Upper lobe of right lung (tissue), 1 donor: Measurements from ENCODE around the gene DHRS12. TPM values are rescaled to one million over a fixed set of nuclear protein-coding genes. Genes with fewer than 3 reads are reported as not detected.

Source experiments
- ATAC-seq: fragments of 200-7000 bp; cut with Tn5 transposase; one replicate; pipeline ENCODE4 v1.9.1; 2020; ENCODE audit warnings: mild to moderate bottlenecking, moderate library complexity
- DNase-seq: peaks from one replicate; pipeline ENCODE4 v3.0.0-alpha.2; 2020
- H3K27ac ChIP-seq: fragments of 200-600 bp; one replicate; pipeline ENCODE4 v1.8.0; 2022
- H3K27me3 ChIP-seq: fragments of 200-600 bp; one replicate; pipeline ENCODE4 v1.8.0; 2022; ENCODE audit warnings: mild to moderate bottlenecking
- H3K36me3 ChIP-seq: fragments of 200-600 bp; one replicate; pipeline ENCODE4 v1.8.0; 2022
- H3K4me1 ChIP-seq: fragments of 200-600 bp; one replicate; pipeline ENCODE4 v1.8.0; 2022
- H3K4me3 ChIP-seq: fragments of 200-600 bp; one replicate; pipeline ENCODE4 v1.8.0; 2022; ENCODE audit warnings: mild to moderate bottlenecking
- H3K9me3 ChIP-seq: fragments of 200-600 bp; one replicate; pipeline ENCODE4 v1.8.0; 2022
- intact Hi-C: fragments of 100-400 bp; cut with DNase I; formaldehyde crosslinking; loops from one replicate; pipeline ENCODE4 v1.11.0; 2022
- total RNA-seq: library from RNA; stranded (reverse); fragmentation: NEBNext Ultra II Directional; extraction: Animal tissue kit (Norgen Biotek cat#: 25700); gene quantifications from one replicate; pipeline ENCODE4 v1.2.1, GENCODE V29; 2021
- TF ChIP-seq, protein P1 (sequence below): fragments of 200-600 bp; IDR thresholded peaks from one replicate; pipeline ENCODE4 v1.8.0; 2022; ENCODE audit warnings: antibody characterized with exemption
- donor health status: DM: no; HTN: yes; CAD: no; lungs with severe emphysema.

The DHRS12 gene
- total RNA-seq, 1 donor from 2014 or later = 14.9 TPM

DNA sequence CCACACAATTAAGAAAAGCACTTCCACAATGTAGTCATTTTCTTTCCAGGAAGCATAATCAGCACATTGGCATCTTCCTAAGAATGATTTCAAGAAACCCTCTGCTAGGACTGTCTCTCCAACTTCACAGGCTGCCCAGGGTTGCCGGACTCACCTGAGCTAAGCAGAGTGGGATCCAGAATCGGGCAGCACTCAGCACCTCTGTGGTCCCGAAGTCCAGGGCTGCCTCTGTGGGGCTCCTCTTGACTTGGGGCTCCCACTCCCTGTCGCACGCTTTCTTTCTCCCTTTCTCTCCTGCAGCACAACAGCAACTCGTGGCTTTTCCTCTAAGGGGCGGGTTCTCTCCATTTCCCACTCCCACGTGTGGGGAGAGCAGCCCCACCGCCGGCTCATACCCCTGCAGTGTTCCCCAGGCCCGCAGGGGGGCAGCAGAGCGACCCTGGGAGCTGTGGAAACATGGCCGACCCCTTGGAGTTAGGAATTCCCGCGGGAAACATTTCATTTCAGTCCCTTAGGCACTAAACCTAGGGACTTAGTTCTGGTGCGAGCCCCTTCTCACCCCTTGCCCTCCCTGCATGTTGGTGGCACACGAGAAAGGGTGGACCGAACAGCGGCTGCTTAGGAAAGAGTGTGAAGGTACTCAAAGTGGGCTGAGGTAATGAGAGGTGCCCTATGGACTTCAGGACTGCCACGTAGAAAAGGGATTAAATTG lies 41.1 kb upstream of the DHRS12 start, which contains the start of gene TMEM272:
TMEM272 (minus strand) TSS at position 316 of the 712 bp plus-strand sequence. CDS start 6,647 bp downstream, outside the sequence.
- DNase-seq = peak; percentile 80
- no peak within 1 kb of the TSS for H3K4me3 ChIP-seq
- intact Hi-C loops = no loop called here

DNA sequence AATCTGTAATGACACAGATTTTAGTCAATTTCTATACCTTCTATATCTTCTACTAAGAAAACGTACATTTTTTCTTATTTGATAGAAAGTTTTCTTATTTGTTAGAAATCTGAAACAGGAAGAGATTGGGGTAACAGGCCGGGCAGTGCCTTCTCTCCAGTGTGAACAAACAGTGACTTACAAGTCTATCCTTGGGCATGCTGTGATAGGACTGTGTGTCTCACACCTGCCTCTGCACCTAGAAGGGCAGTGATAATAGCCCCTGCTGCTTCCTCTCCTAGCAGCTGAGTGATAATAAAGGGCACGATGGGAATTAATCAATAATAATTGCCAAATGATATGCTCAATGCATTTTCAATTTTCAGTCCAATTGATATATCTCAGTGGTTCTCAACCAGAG lies 39.6 kb upstream of the DHRS12 start:
- Histone ChIP-seq H3K36me3 (no peaks in the 10 kb centered on the region), H3K9me3 (no peaks in the 10 kb centered on the region), H3K4me1 (peaks cover 6% of the 10 kb centered on the region), H3K4me3 (no peak overlapping the region), H3K27ac (no peak overlapping the region), H3K27me3 (no peaks in the 10 kb centered on the region)
- DNase-seq (no peak), ATAC-seq (no peak)
- TF ChIP-seq, protein P1, sequence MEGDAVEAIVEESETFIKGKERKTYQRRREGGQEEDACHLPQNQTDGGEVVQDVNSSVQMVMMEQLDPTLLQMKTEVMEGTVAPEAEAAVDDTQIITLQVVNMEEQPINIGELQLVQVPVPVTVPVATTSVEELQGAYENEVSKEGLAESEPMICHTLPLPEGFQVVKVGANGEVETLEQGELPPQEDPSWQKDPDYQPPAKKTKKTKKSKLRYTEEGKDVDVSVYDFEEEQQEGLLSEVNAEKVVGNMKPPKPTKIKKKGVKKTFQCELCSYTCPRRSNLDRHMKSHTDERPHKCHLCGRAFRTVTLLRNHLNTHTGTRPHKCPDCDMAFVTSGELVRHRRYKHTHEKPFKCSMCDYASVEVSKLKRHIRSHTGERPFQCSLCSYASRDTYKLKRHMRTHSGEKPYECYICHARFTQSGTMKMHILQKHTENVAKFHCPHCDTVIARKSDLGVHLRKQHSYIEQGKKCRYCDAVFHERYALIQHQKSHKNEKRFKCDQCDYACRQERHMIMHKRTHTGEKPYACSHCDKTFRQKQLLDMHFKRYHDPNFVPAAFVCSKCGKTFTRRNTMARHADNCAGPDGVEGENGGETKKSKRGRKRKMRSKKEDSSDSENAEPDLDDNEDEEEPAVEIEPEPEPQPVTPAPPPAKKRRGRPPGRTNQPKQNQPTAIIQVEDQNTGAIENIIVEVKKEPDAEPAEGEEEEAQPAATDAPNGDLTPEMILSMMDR = no peak
- intact Hi-C loops = no loop called here

More for the DNA sequence above, 41.1 kb upstream of the DHRS12 start, which contains the start of gene TMEM272:
- ATAC-seq = peak; percentile 94
- peaks cover 6% of the 10 kb centered on the region for H3K4me1 ChIP-seq
- TF ChIP-seq, protein P1 = peak; percentile 92
- H3K9me3 ChIP-seq = no peaks in the 10 kb centered on the region
- H3K27me3 ChIP-seq = no peaks in the 10 kb centered on the region
- H3K27ac ChIP-seq = no peak within 1 kb of the TSS
- H3K36me3 ChIP-seq = no peaks in the 10 kb centered on the region

DNA sequence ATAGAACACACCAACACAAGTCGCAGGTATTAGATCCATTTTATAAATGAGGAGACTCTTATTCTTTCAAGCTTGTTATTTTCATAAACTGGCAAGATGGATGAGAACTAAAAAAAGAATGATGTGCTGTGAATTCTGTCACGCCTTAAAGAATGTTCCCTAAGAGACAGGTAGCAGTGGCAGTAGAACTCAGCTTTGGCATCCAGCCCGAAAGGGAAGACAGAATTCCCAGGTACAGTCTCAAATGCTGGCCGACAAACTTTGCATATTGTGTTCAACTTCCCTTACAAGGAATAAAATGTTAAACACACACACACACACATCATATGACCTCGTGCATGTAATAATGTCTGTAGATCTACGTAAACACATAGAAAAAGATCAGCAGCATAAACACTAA lies 37.8 kb upstream of the DHRS12 start:
- no peaks in the 10 kb centered on the region for H3K36me3 ChIP-seq
- DNase-seq = no peak
- H3K4me1 ChIP-seq = peaks cover 6% of the 10 kb centered on the region
- TF ChIP-seq, protein P1 = no peak
- H3K27ac ChIP-seq = no peak overlapping the region
- H3K9me3 ChIP-seq = no peaks in the 10 kb centered on the region
- H3K4me3 ChIP-seq = no peak overlapping the region
- no peak for ATAC-seq
- intact Hi-C loops = no loop called here
- H3K27me3 ChIP-seq = no peaks in the 10 kb centered on the region

DNA sequence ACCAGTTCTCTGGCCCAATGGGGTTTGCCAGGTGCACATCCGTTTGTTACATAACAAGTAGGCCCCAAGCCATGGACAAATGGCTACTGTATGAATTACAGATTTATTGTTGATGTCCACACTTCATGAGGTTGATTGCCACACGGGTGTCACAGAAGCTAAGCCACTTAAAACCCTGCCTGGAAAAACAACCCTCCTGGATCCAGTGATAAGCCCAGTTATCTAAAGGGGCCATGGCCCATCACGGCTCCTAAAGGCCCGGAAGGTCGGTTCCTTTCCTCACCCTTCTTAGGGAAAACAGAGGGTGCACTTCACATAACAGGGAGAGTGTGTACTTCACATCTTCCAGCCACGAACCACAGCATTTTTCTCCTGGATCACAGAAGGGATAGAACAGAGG lies 37.0 kb upstream of the DHRS12 start:
- no peak for ATAC-seq
- no peaks in the 10 kb centered on the region for H3K27me3 ChIP-seq
- no peaks in the 10 kb centered on the region for H3K36me3 ChIP-seq
- H3K4me3 ChIP-seq = no peak overlapping the region
- TF ChIP-seq, protein P1 = no peak
- no peaks in the 10 kb centered on the region for H3K9me3 ChIP-seq
- DNase-seq = no peak
- H3K27ac ChIP-seq = no peak overlapping the region
- intact Hi-C loops = no loop called here
- peaks cover 6% of the 10 kb centered on the region for H3K4me1 ChIP-seq

DNA sequence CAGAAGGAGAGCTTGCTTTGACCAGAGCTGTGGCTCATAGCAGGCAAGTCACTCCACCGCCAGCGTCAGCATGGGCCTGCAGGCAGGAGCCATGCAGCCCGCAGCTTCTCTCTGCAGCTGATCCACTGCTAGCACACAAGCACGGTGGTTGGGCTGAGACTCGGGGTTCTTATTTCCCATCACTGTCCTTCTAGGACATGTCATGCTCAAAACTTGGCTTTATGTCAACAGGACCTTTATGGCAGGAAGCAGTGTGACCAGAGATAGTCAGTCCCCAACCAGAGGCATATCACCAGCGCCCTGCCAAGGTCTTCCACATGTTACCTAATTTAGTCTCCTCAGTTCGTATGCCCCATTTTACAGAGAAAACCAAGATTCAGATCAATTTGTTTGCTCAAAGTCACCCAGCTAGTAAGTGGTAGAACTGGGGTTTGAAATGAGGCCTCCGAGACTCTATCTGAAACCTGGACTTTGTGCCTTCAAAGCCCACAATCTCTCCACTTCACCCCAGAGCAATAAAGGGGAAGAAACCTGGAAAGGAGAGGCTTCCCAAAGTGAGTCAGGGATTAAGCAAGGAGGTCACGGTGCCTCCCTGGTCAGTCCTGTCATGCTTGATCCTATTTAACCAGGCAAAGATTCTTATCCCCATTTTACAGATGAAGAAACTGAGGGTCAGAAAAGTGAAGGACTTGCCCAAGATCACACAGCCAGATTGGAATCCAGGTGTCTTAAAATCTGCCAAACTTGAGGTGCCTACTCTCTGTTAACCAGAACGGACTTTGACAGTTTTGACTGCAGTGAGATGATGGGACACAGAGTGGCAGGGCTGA lies 36.0 kb upstream of the DHRS12 start:
- Histone ChIP-seq H3K36me3 (no peaks in the 10 kb centered on the region), H3K27ac (no peak overlapping the region), H3K27me3 (no peaks in the 10 kb centered on the region), H3K9me3 (no peaks in the 10 kb centered on the region), H3K4me1 (peaks cover under 1% of the 10 kb centered on the region), H3K4me3 (no peak overlapping the region)
- DNase-seq (no peak), ATAC-seq (no peak)
- TF ChIP-seq, protein P1 = no peak
- intact Hi-C loops = no loop called here
